Mesendoderm (in vitro differentiated cells): Measurements from ENCODE around the gene SNW1.

Experiments
- DNase-seq: peaks from one replicate; pipeline ENCODE4 v3.0.0; 2013
- H2AK5ac ChIP-seq: 2 replicates; pipeline ENCODE4 v1.6.1; 2013; ENCODE audit warnings: low read length, inconsistent platforms
- H2BK120ac ChIP-seq: 2 replicates; pipeline ENCODE4 v1.6.1; 2013; ENCODE audit warnings: low read depth, mild to moderate bottlenecking, low read length, moderate library complexity, mixed read lengths
- H2BK15ac ChIP-seq: replicated peaks from 2 replicates; pipeline ENCODE4 v1.6.1; 2013; ENCODE audit warnings: low read depth, mild to moderate bottlenecking, moderate library complexity
- H2BK5ac ChIP-seq: 2 replicates; pipeline ENCODE4 v1.6.1; 2013; ENCODE audit warnings: low read length, inconsistent platforms
- H3K18ac ChIP-seq: 2 replicates; pipeline ENCODE4 v1.6.1; 2013; ENCODE audit warnings: mild to moderate bottlenecking, low read length, mixed read lengths
- H3K23ac ChIP-seq: one replicate; pipeline ENCODE4 v1.6.1; 2013; ENCODE audit warnings: low read length
- H3K27ac ChIP-seq: 2 replicates; pipeline ENCODE4 v1.5.1; 2013; ENCODE audit warnings: low read depth, mild to moderate bottlenecking, inconsistent platforms, low read length, moderate library complexity
- H3K27me3 ChIP-seq: 2 replicates; pipeline ENCODE4 v1.6.1; 2013; ENCODE audit warnings: low read length, control low read depth, mild to moderate bottlenecking, inconsistent platforms; ENCODE audit not compliant: insufficient read depth, poor library complexity
- H3K36me3 ChIP-seq: 2 replicates; pipeline ENCODE4 v1.6.1; 2013; ENCODE audit warnings: low read length, inconsistent platforms; ENCODE audit not compliant: control insufficient read depth, insufficient read depth
- H3K4ac ChIP-seq: one replicate; pipeline ENCODE4 v1.6.1; 2013; ENCODE audit warnings: low read depth, mild to moderate bottlenecking, low read length, moderate library complexity
- H3K4me1 ChIP-seq: 2 replicates; pipeline ENCODE4 v1.6.1; 2013; ENCODE audit warnings: low read depth, low read length, inconsistent platforms; ENCODE audit not compliant: control insufficient read depth
- H3K4me2 ChIP-seq: 2 replicates; pipeline ENCODE4 v1.6.1; 2013; ENCODE audit warnings: low read length
- H3K4me3 ChIP-seq: 2 replicates; pipeline ENCODE4 v1.5.1; 2013; ENCODE audit warnings: mild to moderate bottlenecking, low read length
- H3K56ac ChIP-seq: one replicate; pipeline ENCODE4 v1.6.1; 2013; ENCODE audit warnings: low read length
- H3K79me1 ChIP-seq: 2 replicates; pipeline ENCODE4 v1.6.1; 2013; ENCODE audit warnings: low read length, inconsistent platforms
- H3K79me2 ChIP-seq: 2 replicates; pipeline ENCODE4 v1.6.1; 2013; ENCODE audit warnings: mild to moderate bottlenecking, low read length; ENCODE audit not compliant: control insufficient read depth, insufficient read depth
- H3K9ac ChIP-seq: 2 replicates; pipeline ENCODE4 v1.6.1; 2013; ENCODE audit warnings: low read length, inconsistent platforms
- H4K5ac ChIP-seq: one replicate; pipeline ENCODE4 v1.6.1; 2013; ENCODE audit warnings: low read length
- H4K8ac ChIP-seq: one replicate; pipeline ENCODE4 v1.6.1; 2013; ENCODE audit warnings: low read depth, mild to moderate bottlenecking, control low read depth, low read length, moderate library complexity
- WGBS: extraction: QIAGEN DNeasy Blood & Tissue Kit; methylation state at CpG from one replicate; pipeline ENCODE4 v1.1.7; 2013; ENCODE audit warnings: low lambda C conversion rate, missing lambda C conversion rate; ENCODE audit not compliant: insufficient coverage; ENCODE audit errors: extremely low coverage; 5-methylcytosine and 5-hydroxymethylcytosine counted together

The SNW1 gene

GRCh38 chr14:77707724-77708408, 53.1 kb downstream of the SNW1 start, which contains the start of the genes ALKBH1 and SLIRP:
Gene ALKBH1, minus strand, starts transcription at chr14:77708023. Its CDS starts 19 bp downstream, at chr14:77708004.
Gene SLIRP, plus strand, starts transcription at chr14:77708103. Its CDS starts 9 bp downstream, at chr14:77708112.
- Histone ChIP-seq H3K79me1 (peaks cover 11% of the 10 kb centered on the region), H4K8ac (peak within 1 kb of the TSS; percentile 93), H3K9ac (peak within 1 kb of the TSS; percentile 98), H3K18ac (peak within 1 kb of the TSS; percentile 69), H2BK15ac (no peak within 1 kb of the TSS), H2AK5ac (peak within 1 kb of the TSS; percentile 100), H3K4me1 (peaks cover 2% of the 10 kb centered on the region), H3K56ac (peak within 1 kb of the TSS; percentile 98), H3K4ac (peak within 1 kb of the TSS; percentile 58), H2BK120ac (no peak within 1 kb of the TSS), H3K4me3 (peak within 1 kb of the TSS; percentile 100), H3K79me2 (peaks cover 52% of the 10 kb centered on the region), H3K36me3 (peaks cover 2% of the 10 kb centered on the region), H4K5ac (peak within 1 kb of the TSS; percentile 95), H2BK5ac (peak within 1 kb of the TSS; percentile 11), H3K4me2 (peak within 1 kb of the TSS; percentile 64), H3K23ac (peak within 1 kb of the TSS; percentile 72), H3K27me3 (no peaks in the 10 kb centered on the region), H3K27ac (no peak within 1 kb of the TSS)
- WGBS = no CpG with 5 or more reads among the region's 49 CpGs
- DNase-seq = peak; percentile 92

- Histone ChIP-seq H3K18ac (no peak overlapping the region), H3K79me2 (peaks cover 50% of the 10 kb centered on the region), H3K27ac (no peak overlapping the region), H3K56ac (peak overlapping the region; percentile 94), H3K4me1 (peaks cover 2% of the 10 kb centered on the region), H3K4me3 (peak overlapping the region; percentile 100), H2AK5ac (no peak overlapping the region), H3K4ac (no peak overlapping the region), H3K36me3 (peaks cover 2% of the 10 kb centered on the region), H3K79me1 (peaks cover 9% of the 10 kb centered on the region), H4K8ac (no peak overlapping the region), H3K23ac (peak overlapping the region; percentile 72), H3K9ac (peak overlapping the region; percentile 98), H2BK15ac (no peak overlapping the region), H3K4me2 (peak overlapping the region; percentile 64), H2BK120ac (no peak overlapping the region), H2BK5ac (peak overlapping the region; percentile 11), H4K5ac (no peak overlapping the region), H3K27me3 (no peaks in the 10 kb centered on the region)
- DNase-seq = peak; percentile 51
- no CpG with 5 or more reads among the region's 14 CpGs for WGBS
Measured at GRCh38 chr14:77707355-77707723, 53.6 kb downstream of the SNW1 start.

GRCh38 chr14:77691259-77691658, 69.7 kb downstream of the SNW1 start:
- H3K23ac ChIP-seq = no peak overlapping the region
- H3K79me1 ChIP-seq = no peaks in the 10 kb centered on the region
- no CpG with 5 or more reads among the region's 2 CpGs for WGBS
- no peak overlapping the region for H4K8ac ChIP-seq
- H3K36me3 ChIP-seq = no peaks in the 10 kb centered on the region
- no peak overlapping the region for H2BK15ac ChIP-seq
- DNase-seq = no peak
- H3K4me3 ChIP-seq = no peak overlapping the region
- H2BK120ac ChIP-seq = no peak overlapping the region
- no peaks in the 10 kb centered on the region for H3K27me3 ChIP-seq
- no peak overlapping the region for H3K4ac ChIP-seq
- no peak overlapping the region for H3K4me2 ChIP-seq
- H3K56ac ChIP-seq = no peak overlapping the region
- no peak overlapping the region for H3K9ac ChIP-seq
- no peak overlapping the region for H2BK5ac ChIP-seq
- H3K27ac ChIP-seq = no peak overlapping the region
- no peaks in the 10 kb centered on the region for H3K79me2 ChIP-seq
- no peak overlapping the region for H4K5ac ChIP-seq
- no peak overlapping the region for H3K18ac ChIP-seq
- no peak overlapping the region for H2AK5ac ChIP-seq
- no peaks in the 10 kb centered on the region for H3K4me1 ChIP-seq

- Histone ChIP-seq H3K18ac (no peak overlapping the region), H2BK5ac (no peak overlapping the region), H4K8ac (no peak overlapping the region)
Measured at GRCh38 chr14:77682158-77682553, 78.8 kb downstream of the SNW1 start.

GRCh38 chr14:77681196-77682157, 79.5 kb downstream of the SNW1 start:
- WGBS = no CpG with 5 or more reads among the region's 7 CpGs
- no peak overlapping the region for H4K5ac ChIP-seq
- H3K36me3 ChIP-seq = no peaks in the 10 kb centered on the region
- no peak overlapping the region for H2BK5ac ChIP-seq
- H3K4me1 ChIP-seq = no peaks in the 10 kb centered on the region
- no peak overlapping the region for H3K4ac ChIP-seq
- no peak overlapping the region for H3K56ac ChIP-seq
- no peak for DNase-seq
- no peak overlapping the region for H2BK120ac ChIP-seq
- H4K8ac ChIP-seq = no peak overlapping the region
- no peak overlapping the region for H3K9ac ChIP-seq
- no peak overlapping the region for H3K4me2 ChIP-seq
- no peak overlapping the region for H3K23ac ChIP-seq
- H3K4me3 ChIP-seq = no peak overlapping the region
- H3K27ac ChIP-seq = no peak overlapping the region
- no peak overlapping the region for H3K18ac ChIP-seq
- H3K79me2 ChIP-seq = no peaks in the 10 kb centered on the region
- no peak overlapping the region for H2BK15ac ChIP-seq
- no peaks in the 10 kb centered on the region for H3K79me1 ChIP-seq
- no peaks in the 10 kb centered on the region for H3K27me3 ChIP-seq
- no peak overlapping the region for H2AK5ac ChIP-seq

More at GRCh38 chr14:77682158-77682553, 78.8 kb downstream of the SNW1 start:
- WGBS = no CpG with 5 or more reads among the region's 1 CpG
- no peak overlapping the region for H4K5ac ChIP-seq
- no peaks in the 10 kb centered on the region for H3K79me1 ChIP-seq
- H3K23ac ChIP-seq = no peak overlapping the region
- no peaks in the 10 kb centered on the region for H3K27me3 ChIP-seq
- H3K4ac ChIP-seq = no peak overlapping the region
- no peak overlapping the region for H2BK15ac ChIP-seq
- H3K79me2 ChIP-seq = no peaks in the 10 kb centered on the region
- no peak overlapping the region for H3K27ac ChIP-seq
- H2BK120ac ChIP-seq = no peak overlapping the region
- no peaks in the 10 kb centered on the region for H3K4me1 ChIP-seq
- no peak for DNase-seq
- no peak overlapping the region for H3K56ac ChIP-seq
- H3K36me3 ChIP-seq = no peaks in the 10 kb centered on the region
- no peak overlapping the region for H3K4me2 ChIP-seq
- no peak overlapping the region for H3K9ac ChIP-seq
- no peak overlapping the region for H3K4me3 ChIP-seq
- H2AK5ac ChIP-seq = no peak overlapping the region
